ENCODE data around the gene BRICD5.

DNA sequence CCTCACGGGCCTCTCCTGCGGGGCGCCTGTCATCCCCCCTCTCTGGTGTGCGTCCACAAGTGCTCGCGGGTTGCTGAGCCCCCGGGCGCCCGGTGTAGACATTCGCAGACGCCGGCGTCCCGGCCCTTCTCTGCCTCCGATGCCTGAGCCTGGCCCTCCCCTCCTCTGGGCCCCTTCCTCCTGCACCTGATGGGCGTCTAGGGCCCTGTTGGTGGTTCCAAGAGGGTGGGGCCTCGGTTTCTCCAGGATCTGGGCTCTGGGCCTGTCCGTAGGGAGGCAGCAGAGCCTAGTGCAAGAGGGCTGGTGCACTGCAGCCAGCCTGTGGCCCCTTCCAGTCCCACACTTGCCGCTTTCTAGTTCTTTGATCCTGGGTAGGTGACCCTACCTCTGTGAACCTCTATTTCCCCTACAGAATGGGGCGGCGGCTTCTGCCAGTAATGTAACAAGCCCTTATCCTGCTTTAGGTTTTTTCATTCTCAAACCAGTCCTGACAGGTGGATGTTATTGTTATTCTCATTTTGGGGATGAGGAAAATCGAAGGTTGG is 13.4 kb upstream of the BRICD5 start:
- TF ChIP-seq, protein P1, sequence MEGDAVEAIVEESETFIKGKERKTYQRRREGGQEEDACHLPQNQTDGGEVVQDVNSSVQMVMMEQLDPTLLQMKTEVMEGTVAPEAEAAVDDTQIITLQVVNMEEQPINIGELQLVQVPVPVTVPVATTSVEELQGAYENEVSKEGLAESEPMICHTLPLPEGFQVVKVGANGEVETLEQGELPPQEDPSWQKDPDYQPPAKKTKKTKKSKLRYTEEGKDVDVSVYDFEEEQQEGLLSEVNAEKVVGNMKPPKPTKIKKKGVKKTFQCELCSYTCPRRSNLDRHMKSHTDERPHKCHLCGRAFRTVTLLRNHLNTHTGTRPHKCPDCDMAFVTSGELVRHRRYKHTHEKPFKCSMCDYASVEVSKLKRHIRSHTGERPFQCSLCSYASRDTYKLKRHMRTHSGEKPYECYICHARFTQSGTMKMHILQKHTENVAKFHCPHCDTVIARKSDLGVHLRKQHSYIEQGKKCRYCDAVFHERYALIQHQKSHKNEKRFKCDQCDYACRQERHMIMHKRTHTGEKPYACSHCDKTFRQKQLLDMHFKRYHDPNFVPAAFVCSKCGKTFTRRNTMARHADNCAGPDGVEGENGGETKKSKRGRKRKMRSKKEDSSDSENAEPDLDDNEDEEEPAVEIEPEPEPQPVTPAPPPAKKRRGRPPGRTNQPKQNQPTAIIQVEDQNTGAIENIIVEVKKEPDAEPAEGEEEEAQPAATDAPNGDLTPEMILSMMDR (IDR thresholded peaks at IDR 0.05; ENCODE audit: poor library complexity): peak; percentile 31
- TF ChIP-seq EZH2 (IDR thresholded peaks at IDR 0.05; ENCODE audit: borderline replicate concordance) (no peak), EZH2phosphoT487 (IDR thresholded peaks at IDR 0.05; ENCODE audit: low read depth, severe bottlenecking, unreplicated experiment) (no peak)
